K562 (cell line): ENCODE results near the gene BCORL1.

Source experiments
- ATF1 ChIP-seq, 2 experiments: fragments of 450-650 bp in 1 of 2; IDR thresholded peaks; 2 replicates each; pipeline ENCODE4 v1.6.1; 2016; ENCODE audit warnings: missing compliant biosample characterization in 1 of 2, missing genetic modification characterization in 1 of 2
- BRD4 ChIP-seq: fragments of 200-600 bp; sonication (generic); IDR thresholded peaks from 2 replicates; pipeline ENCODE4 v1.6.1; 2017; ENCODE audit warnings: inconsistent platforms
- E2F8 ChIP-seq: fragments of 450-650 bp; IDR thresholded peaks from 2 replicates; pipeline ENCODE4 v1.7.1; 2018; ENCODE audit warnings: mild to moderate bottlenecking, low read depth; ENCODE audit not compliant: partially characterized antibody
- ELF4 ChIP-seq: fragments of 450-650 bp; formaldehyde crosslinking; IDR thresholded peaks from 2 replicates; pipeline ENCODE4 v1.4.0; 2022; ENCODE audit warnings: missing genetic modification characterization
- FOXP1 ChIP-seq: sonication (generic); formaldehyde crosslinking; IDR thresholded peaks from 2 replicates; pipeline ENCODE4 v1.8.0; 2022; ENCODE audit warnings: mild to moderate bottlenecking, missing genetic modification reagents
- HDAC2 ChIP-seq: fragments of 450-650 bp; IDR thresholded peaks from 2 replicates; pipeline ENCODE4 v1.6.1; 2016; ENCODE audit warnings: mild to moderate bottlenecking
- ZBTB33 ChIP-seq: sonication (generic); formaldehyde crosslinking; IDR thresholded peaks from 2 replicates; pipeline ENCODE4 v1.8.1; 2023; ENCODE audit warnings: mild to moderate bottlenecking, missing genetic modification reagents
- TF ChIP-seq, protein P1 (sequence below), 3 experiments: IDR thresholded peaks in 2 of 3; conservative IDR thresholded peaks in 1 of 3; 2 replicates each; pipeline ENCODE4 v1.5.1; 2011 to 2012; ENCODE audit warnings: low read length in 3 of 3, mild to moderate bottlenecking in 3 of 3, control low read depth in 2 of 3, improper control_type of control experiment in 1 of 3, inconsistent platforms in 1 of 3, low read depth in 1 of 3, mixed read lengths in 1 of 3, moderate library complexity in 1 of 3; ENCODE audit not compliant: insufficient read depth in 2 of 3

GRCh38 chrX:130053236-130053635 is 70.8 kb downstream of the BCORL1 start:
- TF ChIP-seq, protein P1, sequence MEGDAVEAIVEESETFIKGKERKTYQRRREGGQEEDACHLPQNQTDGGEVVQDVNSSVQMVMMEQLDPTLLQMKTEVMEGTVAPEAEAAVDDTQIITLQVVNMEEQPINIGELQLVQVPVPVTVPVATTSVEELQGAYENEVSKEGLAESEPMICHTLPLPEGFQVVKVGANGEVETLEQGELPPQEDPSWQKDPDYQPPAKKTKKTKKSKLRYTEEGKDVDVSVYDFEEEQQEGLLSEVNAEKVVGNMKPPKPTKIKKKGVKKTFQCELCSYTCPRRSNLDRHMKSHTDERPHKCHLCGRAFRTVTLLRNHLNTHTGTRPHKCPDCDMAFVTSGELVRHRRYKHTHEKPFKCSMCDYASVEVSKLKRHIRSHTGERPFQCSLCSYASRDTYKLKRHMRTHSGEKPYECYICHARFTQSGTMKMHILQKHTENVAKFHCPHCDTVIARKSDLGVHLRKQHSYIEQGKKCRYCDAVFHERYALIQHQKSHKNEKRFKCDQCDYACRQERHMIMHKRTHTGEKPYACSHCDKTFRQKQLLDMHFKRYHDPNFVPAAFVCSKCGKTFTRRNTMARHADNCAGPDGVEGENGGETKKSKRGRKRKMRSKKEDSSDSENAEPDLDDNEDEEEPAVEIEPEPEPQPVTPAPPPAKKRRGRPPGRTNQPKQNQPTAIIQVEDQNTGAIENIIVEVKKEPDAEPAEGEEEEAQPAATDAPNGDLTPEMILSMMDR (IDR thresholded peaks at IDR 0.05 in 2 of 3, conservative IDR thresholded peaks at IDR 0.05 in 1 of 3; ENCODE audit: insufficient read depth in 2 of 3, low read depth in 1 of 3, low read length in 3 of 3) = no peak
- TF ChIP-seq HDAC2 = no peak
- no peak for TF ChIP-seq FOXP1 (CRISPR knock-in tag)
- no peak for TF ChIP-seq ZBTB33 (CRISPR knock-in tag)
- TF ChIP-seq ELF4 (CRISPR knock-in tag) = no peak
- TF ChIP-seq ATF1 (CRISPR knock-in tag; IDR thresholded peaks at IDR 0.05) = no peak
- no peak for TF ChIP-seq ATF1 (tag; IDR thresholded peaks at IDR 0.05)
- TF ChIP-seq BRD4 = no peak
- no peak for TF ChIP-seq E2F8
